Measurements from ENCODE around the gene PCDHB5.
"Not testable (repeated sequence)": the region's sequence is repeated elsewhere in the genome, so short reads cannot be mapped to it uniquely, and the experiment has no call there.

The PCDHB5 gene

DNA sequence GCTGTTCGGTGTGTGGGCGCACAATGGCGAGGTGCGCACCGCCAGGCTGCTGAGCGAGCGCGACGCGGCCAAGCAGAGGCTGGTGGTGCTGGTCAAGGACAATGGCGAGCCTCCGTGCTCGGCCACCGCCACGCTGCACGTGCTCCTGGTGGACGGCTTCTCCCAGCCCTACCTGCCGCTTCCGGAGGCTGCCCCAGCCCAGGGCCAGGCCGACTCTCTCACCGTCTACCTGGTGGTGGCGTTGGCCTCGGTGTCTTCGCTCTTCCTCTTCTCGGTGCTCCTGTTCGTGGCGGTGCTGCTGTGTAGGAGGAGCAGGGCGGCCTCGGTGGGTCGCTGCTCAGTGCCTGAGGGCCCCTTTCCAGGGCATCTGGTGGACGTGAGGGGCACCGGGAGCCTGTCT is 44.9 kb downstream of the PCDHB5 start:
- peaks cover 32 to 38% of the 10 kb centered on the region in 2 donors for H3K9me3 ChIP-seq (ENCODE audit: control insufficient read depth in 2 of 2, low read length in 2 of 2)

DNA sequence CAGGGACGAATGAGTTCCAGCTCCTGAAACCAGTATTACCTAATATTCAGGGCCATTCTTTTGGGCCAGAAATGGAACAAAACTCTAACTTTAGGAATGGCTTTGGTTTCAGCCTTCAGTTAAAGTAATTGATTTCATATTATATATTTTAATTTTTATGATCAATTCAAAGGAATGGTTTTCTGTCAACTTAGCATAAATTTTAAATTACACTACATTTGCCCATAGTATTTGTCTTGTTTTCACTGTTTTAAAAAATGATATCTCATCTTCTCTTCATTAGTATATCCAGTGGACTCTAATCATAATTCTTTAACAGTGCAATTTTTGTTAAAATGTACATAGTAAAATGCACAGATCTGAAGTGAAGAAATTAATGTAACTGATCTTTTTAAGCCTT is 45.3 kb downstream of the PCDHB5 start:
- Histone ChIP-seq H3K27me3 (ENCODE audit: control insufficient read depth in 1 of 2, insufficient read depth in 2 of 2, low read length in 2 of 2) (peaks cover 3 to 14% of the 10 kb centered on the region in 2 donors), H3K27ac (ENCODE audit: low read length) (no peak overlapping the region), H3K9me3 (ENCODE audit: control insufficient read depth in 2 of 2, low read length in 2 of 2) (peaks cover 28 to 33% of the 10 kb centered on the region in 2 donors), H3K4me3 (ENCODE audit: low read length in 2 of 2) (no peak overlapping the region), H3K36me3 (ENCODE audit: control insufficient read depth in 2 of 2, insufficient read depth in 2 of 2, low read length in 2 of 2) (peaks cover 0 to 3% of the 10 kb centered on the region in 2 donors), H3K4me1 (ENCODE audit: control insufficient read depth, insufficient read depth, low read length) (no peaks in the 10 kb centered on the region), H3K9ac (ENCODE audit: low read length in 2 of 2) (no peak overlapping the region)

More for the DNA sequence above, 44.9 kb downstream of the PCDHB5 start:
- H3K9ac ChIP-seq (ENCODE audit: low read length in 2 of 2); H3K4me1 ChIP-seq (ENCODE audit: control insufficient read depth, insufficient read depth, low read length); H3K4me3 ChIP-seq (ENCODE audit: low read length in 2 of 2); H3K27ac ChIP-seq (ENCODE audit: low read length); H3K36me3 ChIP-seq (ENCODE audit: control insufficient read depth in 2 of 2, insufficient read depth in 2 of 2, low read length in 2 of 2): not testable (repeated sequence)
- peaks cover 5 to 16% of the 10 kb centered on the region in 2 donors for H3K27me3 ChIP-seq (ENCODE audit: control insufficient read depth in 1 of 2, insufficient read depth in 2 of 2, low read length in 2 of 2)

DNA sequence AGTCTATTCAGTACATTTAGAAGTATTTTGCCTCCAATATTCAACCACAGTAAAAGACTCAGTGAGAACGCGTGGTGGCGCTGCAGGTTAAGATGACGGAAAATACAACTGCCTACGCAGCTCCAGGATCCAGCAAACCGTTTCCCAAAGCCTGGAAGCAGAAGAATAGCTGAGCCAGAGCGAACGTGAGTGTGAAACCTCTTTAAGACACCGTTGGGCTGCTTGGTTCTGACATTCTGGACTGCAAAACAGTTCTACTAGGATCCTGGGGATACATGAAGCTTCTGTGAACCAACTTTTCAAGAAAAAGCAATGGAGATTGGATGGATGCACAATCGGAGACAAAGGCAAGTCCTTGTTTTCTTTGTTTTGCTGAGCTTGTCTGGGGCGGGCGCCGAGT is 47.2 kb downstream of the PCDHB5 start, which contains the start of gene PCDHB16:
Gene PCDHB16 (plus strand): TSS at position 140 of the 400 bp plus-strand sequence. CDS start 173 bp downstream, at position 313.
- no peak within 1 kb of the TSS for H3K27ac ChIP-seq (ENCODE audit: low read length)
- H3K4me3 ChIP-seq (ENCODE audit: low read length in 2 of 2), result peak within 1 kb of the TSS; percentile 55 to 67
- no peaks in the 10 kb centered on the region for H3K4me1 ChIP-seq (ENCODE audit: control insufficient read depth, insufficient read depth, low read length)
- peaks cover 1 to 15% of the 10 kb centered on the region in 2 donors for H3K27me3 ChIP-seq (ENCODE audit: control insufficient read depth in 1 of 2, insufficient read depth in 2 of 2, low read length in 2 of 2)
- H3K9ac ChIP-seq (ENCODE audit: low read length in 2 of 2), result peak within 1 kb of the TSS in 1 of 2 donors; percentile 64
- peaks cover 0 to 3% of the 10 kb centered on the region in 2 donors for H3K36me3 ChIP-seq (ENCODE audit: control insufficient read depth in 2 of 2, insufficient read depth in 2 of 2, low read length in 2 of 2)
- peaks cover 28 to 34% of the 10 kb centered on the region in 2 donors for H3K9me3 ChIP-seq (ENCODE audit: control insufficient read depth in 2 of 2, low read length in 2 of 2)

DNA sequence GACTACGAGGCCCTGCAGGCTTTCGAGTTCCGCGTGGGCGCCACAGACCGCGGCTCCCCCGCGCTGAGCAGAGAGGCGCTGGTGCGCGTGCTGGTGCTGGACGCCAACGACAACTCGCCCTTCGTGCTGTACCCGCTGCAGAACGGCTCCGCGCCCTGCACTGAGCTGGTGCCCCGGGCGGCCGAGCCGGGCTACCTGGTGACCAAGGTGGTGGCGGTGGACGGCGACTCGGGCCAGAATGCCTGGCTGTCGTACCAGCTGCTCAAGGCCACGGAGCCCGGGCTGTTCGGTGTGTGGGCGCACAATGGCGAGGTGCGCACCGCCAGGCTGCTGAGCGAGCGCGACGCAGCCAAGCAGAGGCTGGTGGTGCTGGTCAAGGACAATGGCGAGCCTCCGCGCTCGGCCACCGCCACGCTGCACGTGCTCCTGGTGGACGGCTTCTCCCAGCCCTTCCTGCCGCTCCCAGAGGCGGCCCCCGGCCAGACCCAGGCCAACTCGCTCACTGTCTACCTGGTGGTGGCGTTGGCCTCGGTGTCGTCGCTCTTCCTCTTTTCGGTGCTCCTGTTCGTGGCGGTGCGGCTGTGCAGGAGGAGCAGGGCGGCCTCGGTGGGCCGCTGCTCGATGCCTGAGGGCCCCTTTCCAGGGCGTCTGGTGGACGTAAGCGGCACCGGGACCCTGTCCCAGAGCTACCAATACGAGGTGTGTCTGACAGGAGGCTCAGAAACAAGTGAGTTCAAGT is 49.3 kb downstream of the PCDHB5 start:
- not testable (repeated sequence) for H3K4me1 ChIP-seq (ENCODE audit: control insufficient read depth, insufficient read depth, low read length); H3K36me3 ChIP-seq (ENCODE audit: control insufficient read depth in 2 of 2, insufficient read depth in 2 of 2, low read length in 2 of 2); H3K9ac ChIP-seq (ENCODE audit: low read length in 2 of 2); H3K4me3 ChIP-seq (ENCODE audit: low read length in 2 of 2); H3K27ac ChIP-seq (ENCODE audit: low read length)
- Histone ChIP-seq H3K27me3 (ENCODE audit: control insufficient read depth in 1 of 2, insufficient read depth in 2 of 2, low read length in 2 of 2) (peaks cover 0 to 12% of the 10 kb centered on the region in 2 donors), H3K9me3 (ENCODE audit: control insufficient read depth in 2 of 2, low read length in 2 of 2) (peaks cover 22 to 32% of the 10 kb centered on the region in 2 donors)

DNA sequence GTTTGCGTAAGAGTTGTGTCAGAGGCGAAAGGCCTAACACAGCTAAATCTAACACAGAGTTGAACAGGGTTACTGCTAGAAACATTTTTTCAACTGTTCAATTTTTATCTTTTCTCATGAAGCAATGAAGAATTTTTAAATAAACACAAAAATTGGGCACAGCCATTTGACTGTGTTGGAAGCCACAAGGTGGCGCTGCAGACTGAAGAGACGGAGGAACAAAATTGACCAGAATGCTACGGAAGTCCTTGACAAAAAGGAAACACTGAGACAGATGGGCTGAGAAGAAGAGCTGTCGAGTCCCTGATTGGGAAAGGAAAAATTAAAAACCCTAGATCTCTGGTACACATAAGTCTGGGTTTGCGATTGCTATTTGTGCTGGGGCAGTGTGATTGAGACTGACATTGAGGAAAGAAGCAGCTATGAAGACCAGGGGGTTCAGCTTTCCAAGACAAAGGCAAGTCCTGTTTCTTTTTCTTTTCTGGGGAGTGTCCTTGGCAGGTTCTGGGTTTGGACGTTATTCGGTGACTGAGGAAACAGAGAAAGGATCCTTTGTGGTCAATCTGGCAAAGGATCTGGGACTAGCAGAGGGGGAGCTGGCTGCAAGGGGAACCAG is 52.0 kb downstream of the PCDHB5 start, which contains the start of gene PCDHB9:
Gene PCDHB9 (plus strand): TSS at position 265 of the 616 bp plus-strand sequence. CDS start 158 bp downstream, at position 423.
- peaks cover 21 to 38% of the 10 kb centered on the region in 2 donors for H3K9me3 ChIP-seq (ENCODE audit: control insufficient read depth in 2 of 2, low read length in 2 of 2)
- no peak within 1 kb of the TSS for H3K27ac ChIP-seq (ENCODE audit: low read length)
- H3K4me1 ChIP-seq (ENCODE audit: control insufficient read depth, insufficient read depth, low read length), result no peaks in the 10 kb centered on the region
- peaks cover 0 to 3% of the 10 kb centered on the region in 2 donors for H3K36me3 ChIP-seq (ENCODE audit: control insufficient read depth in 2 of 2, insufficient read depth in 2 of 2, low read length in 2 of 2)
- H3K9ac ChIP-seq (ENCODE audit: low read length in 2 of 2), result no peak within 1 kb of the TSS
- peaks cover 0 to 11% of the 10 kb centered on the region in 2 donors for H3K27me3 ChIP-seq (ENCODE audit: control insufficient read depth in 1 of 2, insufficient read depth in 2 of 2, low read length in 2 of 2)
- peak within 1 kb of the TSS in 1 of 2 donors; percentile 38 for H3K4me3 ChIP-seq (ENCODE audit: low read length in 2 of 2)

All from stomach smooth muscle (tissue), 2 donors.